Osteocyte (in vitro differentiated cells): ENCODE data around the gene CKLF. TPM values are rescaled to one million over a fixed set of nuclear protein-coding genes. Genes with fewer than 3 reads are reported as not detected.
A peak's percentile ranks its signal among the peaks of the same experiment; 100 is the strongest.

Experiments used
- DNase-seq: peaks from one replicate; pipeline ENCODE4 v3.0.0; 2021; ENCODE audit warnings: mixed read lengths; ENCODE audit not compliant: unreplicated experiment; ENCODE audit errors: extremely low spot score
- H3K27ac Mint-ChIP-seq: one replicate; pipeline ENCODE4 v1.8.0; 2021; ENCODE audit warnings: mild to moderate bottlenecking, mixed read lengths; ENCODE audit not compliant: unreplicated experiment
- H3K27me3 Mint-ChIP-seq: one replicate; pipeline ENCODE4 v1.8.0; 2021; ENCODE audit warnings: mixed read lengths; ENCODE audit not compliant: unreplicated experiment
- H3K36me3 Mint-ChIP-seq: one replicate; pipeline ENCODE4 v1.8.0; 2021; ENCODE audit warnings: mixed read lengths; ENCODE audit not compliant: unreplicated experiment
- H3K4me1 Mint-ChIP-seq: one replicate; pipeline ENCODE4 v1.8.0; 2021; ENCODE audit warnings: mixed read lengths; ENCODE audit not compliant: unreplicated experiment
- H3K4me3 Mint-ChIP-seq: one replicate; pipeline ENCODE4 v1.8.0; 2021; ENCODE audit warnings: mild to moderate bottlenecking, moderate library complexity, mixed read lengths; ENCODE audit not compliant: unreplicated experiment
- H3K9me3 Mint-ChIP-seq: one replicate; pipeline ENCODE4 v1.8.0; 2021; ENCODE audit warnings: mixed read lengths; ENCODE audit not compliant: unreplicated experiment
- CTCF ChIP-seq: fragments of 200-600 bp; sonication (generic); IDR thresholded peaks from 2 replicates; pipeline ENCODE4 v1.5.0; 2021; ENCODE audit warnings: antibody characterized with exemption, mild to moderate bottlenecking, moderate library complexity
- total RNA-seq: library from RNA; stranded (reverse); gene quantifications from 2 replicates; pipeline ENCODE4 v1.2.1, GENCODE V29; 2021

Gene CKLF
- total RNA-seq, 1 donor from 2014 or later = 41.5 TPM

DNA sequence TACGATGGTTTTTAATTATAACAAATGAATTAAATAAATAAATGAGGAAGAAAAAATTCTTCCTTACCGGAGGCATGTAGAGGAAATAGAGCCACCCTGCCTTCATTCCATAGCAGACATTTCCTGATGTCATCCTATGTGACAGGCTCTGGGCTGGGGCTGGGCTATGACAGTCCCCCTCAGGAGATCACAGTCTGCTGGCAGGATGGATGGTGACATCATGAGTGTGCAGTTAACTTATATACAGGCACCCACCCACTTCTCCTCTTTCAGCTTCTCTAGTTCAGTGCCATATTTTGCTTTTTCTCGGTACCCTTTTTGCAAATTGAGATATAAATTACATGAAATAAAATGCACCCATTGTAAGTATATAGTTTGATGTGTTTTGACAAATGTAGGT is 45.7 kb downstream of the CKLF start:
- Mint-ChIP-seq H3K27ac (no peak overlapping the region), H3K4me1 (peaks cover 3% of the 10 kb centered on the region), H3K9me3 (no peaks in the 10 kb centered on the region), H3K4me3 (no peak overlapping the region), H3K36me3 (no peaks in the 10 kb centered on the region), H3K27me3 (peaks cover 5% of the 10 kb centered on the region)
- no peak for DNase-seq
- no peak for TF ChIP-seq CTCF

DNA sequence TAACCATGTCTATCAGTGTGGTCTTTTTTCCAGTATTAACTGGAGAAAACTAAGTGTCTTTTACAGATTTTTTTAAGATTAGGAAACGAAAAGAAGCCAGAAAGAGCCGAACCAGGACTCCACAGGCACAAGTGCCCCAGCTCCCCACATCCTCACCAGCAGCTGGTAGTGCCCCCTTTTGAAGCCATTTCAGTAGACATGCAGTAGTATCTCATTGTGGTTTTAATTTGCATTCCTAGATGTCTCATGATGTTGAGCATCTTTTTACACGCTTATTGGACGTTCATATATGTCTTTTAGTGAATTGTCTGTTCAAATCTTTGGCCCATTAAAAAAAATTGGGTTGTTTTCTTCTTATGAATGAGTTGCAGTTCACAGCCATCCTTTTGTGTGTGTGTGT is 47.4 kb downstream of the CKLF start:
- peaks cover 11% of the 10 kb centered on the region for H3K4me1 Mint-ChIP-seq
- H3K4me3 Mint-ChIP-seq = no peak overlapping the region
- H3K9me3 Mint-ChIP-seq = no peaks in the 10 kb centered on the region
- DNase-seq = no peak
- H3K27me3 Mint-ChIP-seq = peaks cover 5% of the 10 kb centered on the region
- TF ChIP-seq CTCF = no peak
- no peaks in the 10 kb centered on the region for H3K36me3 Mint-ChIP-seq
- H3K27ac Mint-ChIP-seq = no peak overlapping the region

DNA sequence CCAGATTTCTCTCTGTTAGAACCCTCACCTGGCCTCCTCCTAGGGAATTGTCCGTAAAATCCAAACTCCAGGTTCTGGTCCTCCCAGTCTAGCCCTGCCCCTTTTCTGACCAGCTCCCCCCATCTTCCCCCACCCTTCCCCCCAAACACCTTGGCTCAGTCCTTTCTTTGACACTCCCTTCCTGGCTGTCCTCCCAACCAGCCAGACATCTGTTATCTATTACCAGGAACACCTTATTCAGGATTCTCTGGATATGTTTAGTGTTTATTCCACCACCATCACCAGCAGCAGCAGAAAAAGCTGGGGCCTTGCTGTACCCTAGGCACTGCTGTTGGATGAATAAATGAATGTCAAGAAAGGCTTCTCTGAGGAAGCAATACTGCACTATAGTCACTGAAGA is 48.1 kb downstream of the CKLF start:
- Mint-ChIP-seq H3K36me3 (no peaks in the 10 kb centered on the region), H3K27ac (no peak overlapping the region), H3K4me1 (peaks cover 11% of the 10 kb centered on the region), H3K27me3 (peaks cover 5% of the 10 kb centered on the region), H3K4me3 (no peak overlapping the region), H3K9me3 (no peaks in the 10 kb centered on the region)
- no peak for TF ChIP-seq CTCF
- no peak for DNase-seq

GRCh38 chr16:66601471-66601870 is 49.1 kb downstream of the CKLF start:
- DNase-seq = no peak
- H3K36me3 Mint-ChIP-seq = no peaks in the 10 kb centered on the region
- no peaks in the 10 kb centered on the region for H3K9me3 Mint-ChIP-seq
- TF ChIP-seq CTCF = no peak
- H3K4me1 Mint-ChIP-seq = peaks cover 17% of the 10 kb centered on the region
- peaks cover 5% of the 10 kb centered on the region for H3K27me3 Mint-ChIP-seq
- no peak overlapping the region for H3K27ac Mint-ChIP-seq
- H3K4me3 Mint-ChIP-seq = no peak overlapping the region

DNA sequence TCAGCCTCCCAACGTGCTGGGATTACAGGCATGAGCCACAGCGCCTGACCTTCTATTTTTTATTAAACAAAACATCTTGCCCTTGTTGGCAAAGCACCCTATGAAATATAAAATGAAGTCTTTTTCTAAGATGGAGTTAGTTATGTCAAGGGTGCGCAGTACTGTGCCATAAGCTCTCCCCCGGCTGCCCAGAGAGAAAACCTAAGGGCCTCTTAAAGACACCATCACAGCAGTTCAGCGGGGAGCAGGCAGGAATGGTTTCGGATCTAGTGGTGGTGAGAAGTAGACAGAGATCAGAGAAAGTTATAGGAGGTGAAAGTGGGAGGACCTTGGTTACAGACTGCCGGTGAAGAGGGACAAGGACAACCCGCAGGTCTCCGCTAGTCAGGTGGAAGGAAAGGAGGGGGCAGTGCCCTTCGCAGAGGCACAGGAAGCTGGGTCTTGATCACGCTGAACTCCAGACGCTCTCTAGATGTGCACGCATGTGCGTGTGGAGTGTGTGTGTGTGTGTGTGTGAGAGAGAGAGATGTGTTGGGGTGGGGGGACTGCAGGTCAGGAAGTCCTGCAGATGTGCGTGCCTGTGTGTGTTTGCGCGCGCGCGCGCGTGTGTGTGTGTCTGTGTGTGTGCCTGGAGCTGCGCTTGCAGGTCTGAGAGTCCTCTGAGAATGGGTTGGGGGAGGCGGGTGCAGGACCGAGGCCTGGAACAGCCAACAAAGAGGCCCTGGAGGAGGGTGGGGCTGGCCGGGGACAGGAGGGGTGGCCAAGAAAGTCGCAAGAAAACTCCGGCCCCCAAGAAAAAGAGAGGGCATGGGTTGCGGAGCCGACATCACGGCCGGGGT is 51.4 kb downstream of the CKLF start:
- no peaks in the 10 kb centered on the region for H3K27me3 Mint-ChIP-seq
- H3K27ac Mint-ChIP-seq = peak overlapping the region; percentile 94
- no peak for TF ChIP-seq CTCF
- peak overlapping the region; percentile 93 for H3K4me3 Mint-ChIP-seq
- peaks cover 36% of the 10 kb centered on the region for H3K4me1 Mint-ChIP-seq
- H3K36me3 Mint-ChIP-seq = no peaks in the 10 kb centered on the region
- H3K9me3 Mint-ChIP-seq = no peaks in the 10 kb centered on the region
- DNase-seq = peak; percentile 89
